OCI-LY3 (cell line): ENCODE measurements around the gene DYNLT1.

Source experiments
- EZH2phosphoT487 ChIP-seq: fragments of 200-600 bp; shearing (Covaris generic); IDR thresholded peaks from 2 replicates; pipeline ENCODE4 v1.6.1; 2018; ENCODE audit warnings: antibody characterized with exemption, mixed run types, low read depth
- TF ChIP-seq, protein P1 (sequence below): fragments of 200-600, 300-600 bp; sonication (generic); IDR thresholded peaks from 2 replicates; pipeline ENCODE4 v1.5.1; 2014; ENCODE audit warnings: antibody characterized with exemption, low read length, low read depth

- TF ChIP-seq, protein P1, sequence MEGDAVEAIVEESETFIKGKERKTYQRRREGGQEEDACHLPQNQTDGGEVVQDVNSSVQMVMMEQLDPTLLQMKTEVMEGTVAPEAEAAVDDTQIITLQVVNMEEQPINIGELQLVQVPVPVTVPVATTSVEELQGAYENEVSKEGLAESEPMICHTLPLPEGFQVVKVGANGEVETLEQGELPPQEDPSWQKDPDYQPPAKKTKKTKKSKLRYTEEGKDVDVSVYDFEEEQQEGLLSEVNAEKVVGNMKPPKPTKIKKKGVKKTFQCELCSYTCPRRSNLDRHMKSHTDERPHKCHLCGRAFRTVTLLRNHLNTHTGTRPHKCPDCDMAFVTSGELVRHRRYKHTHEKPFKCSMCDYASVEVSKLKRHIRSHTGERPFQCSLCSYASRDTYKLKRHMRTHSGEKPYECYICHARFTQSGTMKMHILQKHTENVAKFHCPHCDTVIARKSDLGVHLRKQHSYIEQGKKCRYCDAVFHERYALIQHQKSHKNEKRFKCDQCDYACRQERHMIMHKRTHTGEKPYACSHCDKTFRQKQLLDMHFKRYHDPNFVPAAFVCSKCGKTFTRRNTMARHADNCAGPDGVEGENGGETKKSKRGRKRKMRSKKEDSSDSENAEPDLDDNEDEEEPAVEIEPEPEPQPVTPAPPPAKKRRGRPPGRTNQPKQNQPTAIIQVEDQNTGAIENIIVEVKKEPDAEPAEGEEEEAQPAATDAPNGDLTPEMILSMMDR, result no peak
- TF ChIP-seq EZH2phosphoT487, result no peak
These were observed 5.5 kb downstream of the DYNLT1 start for GRCh38 chr6:158639056-158639455.
